Astrocyte (in vitro differentiated cells and primary cell): Measurements from ENCODE around the gene RNF125.

Experiments used
- CTCF ChIP-seq: IDR thresholded peaks from 2 replicates; pipeline ENCODE4 v1.5.1; 2011; ENCODE audit warnings: low read depth, mild to moderate bottlenecking, inconsistent platforms, low read length, moderate library complexity; ENCODE audit not compliant: insufficient read depth
- EZH2 ChIP-seq: IDR thresholded peaks from 2 replicates; pipeline ENCODE4 v1.6.1; 2012; ENCODE audit warnings: mild to moderate bottlenecking, low read length, inconsistent platforms; ENCODE audit not compliant: insufficient read depth

GRCh38 chr18:31990823-31991222 lies 27.8 kb upstream of the RNF125 start:
- TF ChIP-seq CTCF (no peak), EZH2 (no peak)
